HEK293 (cell line): ENCODE measurements around the gene DIP2C.

Experiments used
- CTCF ChIA-PET: fragments of 350-600 bp; formaldehyde crosslinking; extraction: SDS; loops from one replicate; lab custom pipeline; 2021; ENCODE audit warnings: antibody characterized with exemption; lab: Yijun Ruan, JAX
- POLR2A ChIA-PET: fragments of 300-600 bp; formaldehyde crosslinking; extraction: SDS; loops from one replicate; lab custom pipeline; 2020; ENCODE audit warnings: antibody characterized with exemption, inconsistent platforms; lab: Yijun Ruan, JAX
- H3K27ac ChIP-seq: fragments of 200-500 bp; sonication (Bioruptor generic); 2 replicates; pipeline ENCODE4 v1.5.1; 2014; ENCODE audit warnings: low read depth, low read length, control low read depth, inconsistent platforms; ENCODE audit errors: extremely low read depth
- H3K36me3 ChIP-seq, 2 experiments: fragments of 200-500 bp in 1 of 2; sonication (Bioruptor generic) in 1 of 2; 1 replicate in 1 of 2; 2 replicates in 1 of 2; pipeline ENCODE4 v1.5.1; 2014 to 2017; ENCODE audit warnings: inconsistent platforms in 2 of 2, low read length in 2 of 2; ENCODE audit not compliant: control insufficient read depth in 2 of 2, insufficient read depth in 1 of 2
- H3K4me1 ChIP-seq: fragments of 200-500 bp; sonication (Bioruptor generic); 2 replicates; pipeline ENCODE4 v1.5.1; 2014; ENCODE audit warnings: mild to moderate bottlenecking, low read length, inconsistent platforms; ENCODE audit not compliant: control insufficient read depth, insufficient read depth
- H3K4me3 ChIP-seq: 2 replicates; pipeline ENCODE4 v1.5.1; 2011; ENCODE audit warnings: low read depth, mild to moderate bottlenecking, control low read depth, low read length, moderate library complexity
- H3K9me3 ChIP-seq: fragments of 200-500 bp; sonication (Bioruptor generic); 2 replicates; pipeline ENCODE4 v1.5.1; 2014; ENCODE audit warnings: low read depth, low read length, inconsistent platforms; ENCODE audit not compliant: control insufficient read depth, insufficient read depth
- BCL11A ChIP-seq: fragments of 450-650 bp; formaldehyde crosslinking; IDR thresholded peaks from 2 replicates; pipeline ENCODE4 v1.5.1; 2016; ENCODE audit warnings: low read depth, missing biosample characterization, missing genetic modification characterization
- PRDM2 ChIP-seq: fragments of 450-650 bp; formaldehyde crosslinking; IDR thresholded peaks from 2 replicates; pipeline ENCODE4 v1.5.1; 2016; ENCODE audit warnings: missing biosample characterization, missing genetic modification characterization, borderline replicate concordance
- ZNF132 ChIP-seq: fragments of 450-650 bp; formaldehyde crosslinking; IDR thresholded peaks from 2 replicates; pipeline ENCODE4 v1.5.1; 2017; ENCODE audit warnings: missing biosample characterization, missing genetic modification characterization, borderline replicate concordance
- ZNF16 ChIP-seq: fragments of 450-650 bp; formaldehyde crosslinking; IDR thresholded peaks from 2 replicates; pipeline ENCODE4 v1.5.1; 2016; ENCODE audit warnings: low read depth, missing biosample characterization, missing genetic modification characterization
- ZNF23 ChIP-seq: fragments of 450-650 bp; formaldehyde crosslinking; IDR thresholded peaks from 2 replicates; pipeline ENCODE4 v1.5.1; 2016; ENCODE audit warnings: missing biosample characterization, missing genetic modification characterization, borderline replicate concordance
- ZNF416 ChIP-seq: fragments of 450-650 bp; formaldehyde crosslinking; IDR thresholded peaks from 2 replicates; pipeline ENCODE4 v1.5.1; 2016; ENCODE audit warnings: missing biosample characterization, missing genetic modification characterization
- ZNF518A ChIP-seq: fragments of 450-650 bp; formaldehyde crosslinking; conservative IDR thresholded peaks from 2 replicates; pipeline ENCODE4 v1.5.1; 2016; ENCODE audit warnings: low read depth, missing biosample characterization, missing genetic modification characterization
- ZNF560 ChIP-seq: fragments of 450-650 bp; formaldehyde crosslinking; IDR thresholded peaks from 2 replicates; pipeline ENCODE4 v1.5.1; 2017; ENCODE audit warnings: missing biosample characterization, missing genetic modification characterization, borderline replicate concordance
- ZNF610 ChIP-seq: fragments of 450-650 bp; formaldehyde crosslinking; IDR thresholded peaks from 2 replicates; pipeline ENCODE4 v1.5.1; 2016; ENCODE audit warnings: missing biosample characterization, missing genetic modification characterization, borderline replicate concordance
- ZNF621 ChIP-seq: fragments of 450-650 bp; formaldehyde crosslinking; IDR thresholded peaks from 2 replicates; pipeline ENCODE4 v1.5.1; 2017; ENCODE audit warnings: missing biosample characterization, missing genetic modification characterization
- ZNF624 ChIP-seq: fragments of 450-650 bp; formaldehyde crosslinking; IDR thresholded peaks from 2 replicates; pipeline ENCODE4 v1.5.1; 2017; ENCODE audit warnings: missing biosample characterization, missing genetic modification characterization
- ZNF626 ChIP-seq: fragments of 450-650 bp; sonication (Bioruptor Pico); formaldehyde crosslinking; IDR thresholded peaks from 2 replicates; pipeline ENCODE4 v1.5.1; 2018; ENCODE audit warnings: missing biosample characterization, missing genetic modification characterization, inconsistent platforms
- ZNF664 ChIP-seq: fragments of 450-650 bp; formaldehyde crosslinking; IDR thresholded peaks from 2 replicates; pipeline ENCODE4 v1.5.1; 2016; ENCODE audit warnings: missing biosample characterization, missing genetic modification characterization
- ZSCAN5A ChIP-seq: fragments of 450-650 bp; formaldehyde crosslinking; IDR thresholded peaks from 2 replicates; pipeline ENCODE4 v1.5.1; 2016; ENCODE audit warnings: missing biosample characterization, missing genetic modification characterization
- ZXDB ChIP-seq: fragments of 450-650 bp; formaldehyde crosslinking; IDR thresholded peaks from 2 replicates; pipeline ENCODE4 v1.5.1; 2016; ENCODE audit warnings: missing biosample characterization, missing genetic modification characterization

The DIP2C gene

GRCh38 chr10:359093-359492 lies 330.4 kb downstream of the DIP2C start:
- ChIA-PET POLR2A (no interaction called here), CTCF (no interaction called here)
- H3K36me3 ChIP-seq, result peaks cover 0 to 88% of the 10 kb centered on the region in 2 experiments; a peak in 2 of 3 replicates

More at GRCh38 chr10:359093-359492, 330.4 kb downstream of the DIP2C start:
- Histone ChIP-seq H3K4me1 (no peaks in the 10 kb centered on the region), H3K9me3 (no peaks in the 10 kb centered on the region), H3K4me3 (no peak overlapping the region), H3K27ac (no peak overlapping the region)
- TF ChIP-seq ZNF416 (tag by site-specific recombination) (no peak), ZNF664 (tag by site-specific recombination) (no peak), ZNF621 (tag by site-specific recombination) (no peak), BCL11A (tag by site-specific recombination) (no peak), ZNF23 (tag by site-specific recombination) (no peak), PRDM2 (tag by site-specific recombination) (no peak), ZNF518A (no peak), ZNF560 (tag by site-specific recombination) (no peak), ZNF16 (no peak), ZNF610 (tag by site-specific recombination) (no peak), ZXDB (no peak), ZNF626 (tag by site-specific recombination) (no peak), ZNF624 (tag by site-specific recombination) (no peak), ZSCAN5A (tag by site-specific recombination) (no peak), ZNF132 (tag by site-specific recombination) (no peak)
